ENCODE results near the gene FIG4. TPM values are rescaled to one million over a fixed set of nuclear protein-coding genes. Genes with fewer than 3 reads are reported as not detected.

The FIG4 gene
- total and polyA plus RNA-seq, 2 of the 4 experiments (the other 2 are of a cell fraction), result 12.1 to 15.4 TPM

- no TSS peak for BruUV-seq (replicated peaks)
- H3K18ac ChIP-seq (ENCODE audit: low read depth, low read length), result no peak overlapping the region
- intact Hi-C loops (cut with micrococcal nuclease) (no loop called here), in situ Hi-C loops (cut with MboI; ENCODE audit: low sequenced_read_pairs) (loop anchor here (5.0 kb wide), 2 partner anchors 331 to 691 kb away; no protein-coding TSS in a partner anchor), dilution Hi-C loops (cut with HindIII; ENCODE audit: low sequenced_read_pairs, unreplicated experiment) (loop anchor here (25.0 kb wide), 1 partner anchor 336 kb away; no protein-coding TSS in a partner anchor)
- H3K4me1 ChIP-seq (ENCODE audit: control insufficient read depth, insufficient read depth, low read length), result no peaks in the 10 kb centered on the region
- H4K20me1 ChIP-seq (ENCODE audit: insufficient read depth, low read length), result no peaks in the 10 kb centered on the region
- H2AK9ac ChIP-seq (replicated peaks; ENCODE audit: low read depth, low read length, poor library complexity), result no peak overlapping the region
- H3K23ac ChIP-seq (ENCODE audit: low read depth, low read length), result no peak overlapping the region
- H3K4me2 ChIP-seq (ENCODE audit: low read depth, low read length), result no peak overlapping the region
- WGBS, 2 experiments (ENCODE audit: extremely low coverage in 2 of 2, insufficient read length in 1 of 2), result no CpG with 5 or more reads among the region's 2 CpGs
- no peak overlapping the region for H3K56ac ChIP-seq (ENCODE audit: extremely low read depth, insufficient read depth, low read length)
- DNase-seq (no peak), ATAC-seq (ENCODE audit: low read depth) (no peak)
- CTCF ChIA-PET, result interaction anchor here (6.7 kb wide), 1 partner anchor 337 kb away, joined by 78 read pairs; no protein-coding TSS in a partner anchor
- H2BK5ac ChIP-seq (ENCODE audit: low read depth, low read length, poor library complexity, severe bottlenecking), result no peak overlapping the region
- 0 out of 4 replicates have a peak, but pooled peaks cover 0 to 2% of the 10 kb centered on the region in 2 experiments for H3K79me1 ChIP-seq (ENCODE audit: low read depth in 1 of 2, low read length in 2 of 2)
- peaks cover 6% of the 10 kb centered on the region; the same call in 1 of the 2 replicates for H3K9me1 ChIP-seq (ENCODE audit: insufficient read depth, low read length)
- no peak overlapping the region for H4K8ac ChIP-seq (ENCODE audit: low read depth in 2 of 2, low read length in 2 of 2)
- H3K14ac ChIP-seq (replicated peaks; ENCODE audit: low read depth, low read length), result no peak overlapping the region
- no peak overlapping the region for H3K4me3 ChIP-seq (ENCODE audit: insufficient read depth, low read depth, low read length)
- H4K91ac ChIP-seq (ENCODE audit: insufficient read depth, low read depth, low read length), result no peak overlapping the region
- no peak overlapping the region for H3K27ac ChIP-seq (ENCODE audit: insufficient read depth, low read length)
- H2BK15ac ChIP-seq (ENCODE audit: low read depth, low read length), result no peak overlapping the region
- H3K36me3 ChIP-seq (ENCODE audit: control insufficient read depth, insufficient read depth, low read length), result peaks cover 1% of the 10 kb centered on the region; the same call in 1 of the 2 replicates
- no peak overlapping the region for H2AFZ ChIP-seq (replicated peaks; ENCODE audit: low read length, poor library complexity)
- H2AK5ac ChIP-seq (ENCODE audit: low read depth, low read length), result no peak overlapping the region
- no peaks in the 10 kb centered on the region for H3K9me3 ChIP-seq (ENCODE audit: control insufficient read depth, insufficient read depth, low read length)
- POLR2A ChIA-PET (ENCODE audit: unreplicated experiment), result no interaction called here
- TF ChIP-seq CHD1 (IDR thresholded peaks at IDR 0.05; ENCODE audit: low read depth, low read length) (no peak), BHLHE40 (IDR thresholded peaks at IDR 0.05; ENCODE audit: low read depth, low read length) (no peak), NFE2L2 (IDR thresholded peaks at IDR 0.05; ENCODE audit: low read depth, low read length) (no peak)
- no peak overlapping the region for H4K5ac ChIP-seq (ENCODE audit: low read depth, low read length)
- no peak overlapping the region for H2BK20ac ChIP-seq (ENCODE audit: low read depth, low read length)
- no peak overlapping the region for H2BK120ac ChIP-seq (ENCODE audit: low read depth, low read length)
- H3K9ac ChIP-seq (ENCODE audit: low read depth, low read length), result no peak overlapping the region
- no peak overlapping the region for H3K4ac ChIP-seq (ENCODE audit: low read depth, low read length)
- no peaks in the 10 kb centered on the region for H3K27me3 ChIP-seq (ENCODE audit: control insufficient read depth, insufficient read depth, low read length)
Measured at GRCh38 chr6:109701774-109702173, 10.7 kb downstream of the FIG4 start.
